OCI-LY1 (cell line): Measurements from ENCODE around the gene PIK3R5.

Experiments
- EZH2 ChIP-seq: fragments of 200-600 bp; sonication (generic), shearing (Covaris generic); IDR thresholded peaks from 2 replicates; pipeline ENCODE4 v1.8.0; 2017; ENCODE audit warnings: borderline replicate concordance, mixed run types, mild to moderate bottlenecking, antibody characterized with exemption, low read length, moderate library complexity, mixed read lengths
- TF ChIP-seq, protein P1 (sequence below): fragments of 200-600 bp; sonication (generic), shearing (Covaris generic); IDR thresholded peaks from 2 replicates; pipeline ENCODE4 v1.5.1; 2017; ENCODE audit warnings: mild to moderate bottlenecking, antibody characterized with exemption, low read length, moderate library complexity, mixed read lengths

DNA sequence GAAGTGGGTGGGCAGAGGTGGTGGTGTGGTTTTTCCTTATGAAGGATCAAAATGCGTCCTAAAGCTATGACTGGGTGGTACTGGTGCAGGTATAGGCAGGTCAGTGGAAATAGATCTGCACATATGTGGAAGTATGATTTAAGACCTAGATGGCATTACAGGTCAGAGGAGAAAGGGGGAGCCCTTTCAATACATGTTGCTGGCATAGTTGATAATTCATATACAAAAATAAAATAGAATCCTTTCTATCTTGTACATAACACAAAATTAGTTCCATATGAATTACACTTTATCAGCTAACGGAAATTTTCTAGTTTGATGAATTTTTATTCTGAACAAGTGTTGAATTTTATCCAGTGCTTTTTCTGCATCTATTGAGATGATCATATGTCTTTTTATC is 20.8 kb upstream of the PIK3R5 start:
- no peak for TF ChIP-seq EZH2
- TF ChIP-seq, protein P1, sequence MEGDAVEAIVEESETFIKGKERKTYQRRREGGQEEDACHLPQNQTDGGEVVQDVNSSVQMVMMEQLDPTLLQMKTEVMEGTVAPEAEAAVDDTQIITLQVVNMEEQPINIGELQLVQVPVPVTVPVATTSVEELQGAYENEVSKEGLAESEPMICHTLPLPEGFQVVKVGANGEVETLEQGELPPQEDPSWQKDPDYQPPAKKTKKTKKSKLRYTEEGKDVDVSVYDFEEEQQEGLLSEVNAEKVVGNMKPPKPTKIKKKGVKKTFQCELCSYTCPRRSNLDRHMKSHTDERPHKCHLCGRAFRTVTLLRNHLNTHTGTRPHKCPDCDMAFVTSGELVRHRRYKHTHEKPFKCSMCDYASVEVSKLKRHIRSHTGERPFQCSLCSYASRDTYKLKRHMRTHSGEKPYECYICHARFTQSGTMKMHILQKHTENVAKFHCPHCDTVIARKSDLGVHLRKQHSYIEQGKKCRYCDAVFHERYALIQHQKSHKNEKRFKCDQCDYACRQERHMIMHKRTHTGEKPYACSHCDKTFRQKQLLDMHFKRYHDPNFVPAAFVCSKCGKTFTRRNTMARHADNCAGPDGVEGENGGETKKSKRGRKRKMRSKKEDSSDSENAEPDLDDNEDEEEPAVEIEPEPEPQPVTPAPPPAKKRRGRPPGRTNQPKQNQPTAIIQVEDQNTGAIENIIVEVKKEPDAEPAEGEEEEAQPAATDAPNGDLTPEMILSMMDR: peak; percentile 27; the same call in 1 of the 2 replicates
